Lower lobe of right lung (tissue), 2 donors: Measurements from ENCODE around the gene RFX5. TPM values are rescaled to one million over a fixed set of nuclear protein-coding genes. Genes with fewer than 3 reads are reported as not detected.
A peak's percentile ranks its signal among the peaks of the same experiment; 100 is the strongest.
"Not testable (repeated sequence)": the region's sequence is repeated elsewhere in the genome, so short reads cannot be mapped to it uniquely, and the experiment has no call there.

Experiments used
- ATAC-seq, 2 donors: fragments of 200-7000 bp; cut with Tn5 transposase; one replicate each; pipeline ENCODE4 v1.9.1; 2020 to 2022; ENCODE audit warnings: mild to moderate bottlenecking in 2 of 2, moderate library complexity in 2 of 2
- DNase-seq: peaks from one replicate; pipeline ENCODE4 v3.0.0-alpha.2; 2020
- H3K27ac ChIP-seq: fragments of 200-600 bp; one replicate; pipeline ENCODE4 v1.8.0; 2022
- H3K27me3 ChIP-seq: fragments of 200-600 bp; one replicate; pipeline ENCODE4 v1.8.0; 2022; ENCODE audit warnings: low read depth
- H3K36me3 ChIP-seq: fragments of 200-600 bp; one replicate; pipeline ENCODE4 v1.8.0; 2022; ENCODE audit warnings: mild to moderate bottlenecking
- H3K4me1 ChIP-seq: fragments of 200-600 bp; one replicate; pipeline ENCODE4 v1.8.0; 2022
- H3K4me3 ChIP-seq: fragments of 200-600 bp; one replicate; pipeline ENCODE4 v1.8.0; 2022; ENCODE audit warnings: mild to moderate bottlenecking
- H3K9me3 ChIP-seq: fragments of 200-600 bp; one replicate; pipeline ENCODE4 v1.8.0; 2022
- intact Hi-C: fragments of 100-400 bp; cut with DNase I; formaldehyde crosslinking; loops from one replicate; pipeline ENCODE4 v1.11.0; 2022
- total RNA-seq: library from RNA; stranded (reverse); fragmentation: NEBNext Ultra II Directional; extraction: Animal tissue kit (Norgen Biotek cat#: 25700); gene quantifications from one replicate; pipeline ENCODE4 v1.2.1, GENCODE V29; 2021
- TF ChIP-seq, protein P1 (sequence below): fragments of 200-600 bp; IDR thresholded peaks from one replicate; pipeline ENCODE4 v1.8.0; 2022; ENCODE audit warnings: antibody characterized with exemption, mild to moderate bottlenecking
- donor health status: DM: no; HTN: yes; CAD: no; lungs with severe emphysema.

RFX5 gene
- total RNA-seq, 1 donor from 2014 or later, result 57.6 TPM

DNA sequence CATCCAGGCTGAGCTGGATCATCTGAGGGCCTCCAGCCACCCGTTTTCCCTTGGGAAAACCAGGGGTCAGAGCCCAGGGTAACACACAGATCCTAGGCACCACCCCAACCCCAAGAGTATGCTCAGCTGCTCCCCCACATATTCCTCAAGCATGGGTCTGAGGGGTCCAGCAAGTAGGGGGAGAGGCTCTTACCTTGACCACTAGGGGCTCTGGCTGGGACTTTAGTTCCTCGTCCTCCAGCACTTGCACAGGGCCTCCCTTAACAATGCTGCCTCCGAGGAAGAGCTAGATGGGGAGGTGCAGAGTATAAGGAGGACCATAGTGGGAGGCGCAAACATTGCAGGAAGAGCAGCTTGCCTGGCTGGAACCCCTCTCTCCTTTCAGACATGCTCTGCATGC lies 17.9 kb upstream of the RFX5 start:
- TF ChIP-seq, protein P1, sequence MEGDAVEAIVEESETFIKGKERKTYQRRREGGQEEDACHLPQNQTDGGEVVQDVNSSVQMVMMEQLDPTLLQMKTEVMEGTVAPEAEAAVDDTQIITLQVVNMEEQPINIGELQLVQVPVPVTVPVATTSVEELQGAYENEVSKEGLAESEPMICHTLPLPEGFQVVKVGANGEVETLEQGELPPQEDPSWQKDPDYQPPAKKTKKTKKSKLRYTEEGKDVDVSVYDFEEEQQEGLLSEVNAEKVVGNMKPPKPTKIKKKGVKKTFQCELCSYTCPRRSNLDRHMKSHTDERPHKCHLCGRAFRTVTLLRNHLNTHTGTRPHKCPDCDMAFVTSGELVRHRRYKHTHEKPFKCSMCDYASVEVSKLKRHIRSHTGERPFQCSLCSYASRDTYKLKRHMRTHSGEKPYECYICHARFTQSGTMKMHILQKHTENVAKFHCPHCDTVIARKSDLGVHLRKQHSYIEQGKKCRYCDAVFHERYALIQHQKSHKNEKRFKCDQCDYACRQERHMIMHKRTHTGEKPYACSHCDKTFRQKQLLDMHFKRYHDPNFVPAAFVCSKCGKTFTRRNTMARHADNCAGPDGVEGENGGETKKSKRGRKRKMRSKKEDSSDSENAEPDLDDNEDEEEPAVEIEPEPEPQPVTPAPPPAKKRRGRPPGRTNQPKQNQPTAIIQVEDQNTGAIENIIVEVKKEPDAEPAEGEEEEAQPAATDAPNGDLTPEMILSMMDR, result no peak
- intact Hi-C loops, result no loop called here
- Histone ChIP-seq H3K9me3 (peaks cover 9% of the 10 kb centered on the region), H3K36me3 (peaks cover 71% of the 10 kb centered on the region), H3K4me1 (peaks cover 23% of the 10 kb centered on the region), H3K27me3 (no peaks in the 10 kb centered on the region), H3K27ac (no peak overlapping the region), H3K4me3 (no peak overlapping the region)
- DNase-seq (no peak), ATAC-seq (no peak)

DNA sequence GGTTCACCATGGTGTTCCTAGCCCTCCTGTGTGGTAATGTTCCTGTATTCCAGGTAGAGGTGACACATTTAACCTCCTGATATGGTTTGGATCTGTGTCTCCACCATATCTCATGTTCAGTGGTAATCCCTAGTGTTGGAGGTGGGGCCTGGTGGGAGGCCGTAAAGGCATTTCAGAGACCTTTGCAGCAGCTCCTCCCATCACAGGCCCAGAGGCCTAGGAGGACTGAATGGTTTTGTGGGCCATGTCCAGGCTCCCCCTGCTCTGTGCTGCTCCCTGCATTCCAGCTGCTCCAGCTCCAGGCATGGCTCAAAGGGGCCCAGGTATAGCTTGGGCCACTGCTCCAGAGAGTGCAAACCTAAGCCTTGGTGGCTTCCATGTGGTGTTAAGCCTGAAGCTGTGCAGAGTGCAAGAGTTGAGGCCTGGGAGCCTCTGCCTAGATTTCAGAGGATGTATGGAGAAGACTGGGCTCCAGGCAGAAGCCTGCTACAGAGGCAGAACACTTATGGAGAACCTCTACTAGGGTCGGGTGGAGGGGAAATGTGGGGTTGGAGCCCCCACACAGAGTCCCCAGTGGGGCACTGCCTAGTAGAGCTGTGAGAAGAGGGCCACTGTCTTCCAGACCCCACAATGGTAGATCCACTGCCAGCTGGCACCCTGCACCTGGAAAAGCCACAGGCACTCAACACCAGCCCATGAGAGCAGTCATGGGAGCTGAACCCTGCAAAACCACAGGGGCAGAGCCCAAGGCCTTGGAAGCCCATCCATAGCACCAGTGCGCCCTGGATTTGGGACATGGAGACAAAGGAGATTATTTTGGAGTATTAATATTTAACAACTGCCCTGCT lies 15.5 kb upstream of the RFX5 start:
- Histone ChIP-seq H3K27me3 (no peaks in the 10 kb centered on the region), H3K36me3 (peaks cover 51% of the 10 kb centered on the region), H3K4me3 (no peak overlapping the region), H3K9me3 (peaks cover 9% of the 10 kb centered on the region), H3K4me1 (no peaks in the 10 kb centered on the region), H3K27ac (no peak overlapping the region)
- ATAC-seq, result no peak
- intact Hi-C loops, result no loop called here
- TF ChIP-seq, protein P1, result no peak
- no peak for DNase-seq

DNA sequence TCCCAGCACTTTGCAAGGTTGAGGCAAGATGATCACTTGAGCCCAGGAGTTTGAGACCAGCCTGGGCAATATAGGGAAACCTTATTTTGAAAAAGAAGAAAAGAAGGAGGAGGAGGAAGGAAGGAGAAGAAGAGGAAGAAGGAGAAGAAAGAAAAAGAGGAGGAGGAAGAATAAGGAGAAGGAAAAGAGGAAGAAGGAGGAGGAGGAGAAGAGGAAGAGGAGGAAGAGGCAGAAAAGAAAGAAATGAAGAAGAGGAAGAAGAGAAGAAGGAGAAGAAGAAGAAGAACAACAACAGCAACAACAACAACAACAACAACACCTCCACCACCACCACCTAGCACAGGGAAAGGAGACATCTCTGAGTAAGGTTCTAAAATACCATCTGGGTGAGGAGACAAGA lies 14.8 kb upstream of the RFX5 start:
- peaks cover 9% of the 10 kb centered on the region for H3K9me3 ChIP-seq
- peaks cover 44% of the 10 kb centered on the region for H3K36me3 ChIP-seq
- no peak for ATAC-seq
- no peaks in the 10 kb centered on the region for H3K4me1 ChIP-seq
- H3K27ac ChIP-seq, result no peak overlapping the region
- no peak for DNase-seq
- intact Hi-C loops, result no loop called here
- TF ChIP-seq, protein P1, result no peak
- H3K27me3 ChIP-seq, result no peaks in the 10 kb centered on the region
- no peak overlapping the region for H3K4me3 ChIP-seq

DNA sequence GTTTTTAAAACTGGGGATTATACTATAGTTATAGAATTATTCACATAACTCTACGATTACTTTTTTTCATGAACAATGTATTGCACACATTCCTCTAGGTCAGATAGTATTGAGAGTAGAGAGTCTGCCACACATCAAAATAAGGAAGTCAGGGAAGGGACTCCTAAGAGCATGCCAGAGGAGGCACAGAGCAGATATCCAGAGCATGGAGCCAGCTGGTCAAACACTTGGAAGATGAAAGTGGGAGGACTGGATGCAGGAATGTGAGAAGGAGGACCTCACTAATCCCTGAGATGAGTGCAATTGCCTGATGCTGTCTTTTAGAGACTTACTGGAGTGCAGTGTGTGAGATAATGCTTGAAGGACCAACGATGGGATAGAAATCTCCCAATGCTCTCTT lies 9.6 kb upstream of the RFX5 start:
- Histone ChIP-seq H3K4me1 (no peaks in the 10 kb centered on the region), H3K27me3 (no peaks in the 10 kb centered on the region), H3K36me3 (no peaks in the 10 kb centered on the region), H3K27ac (no peak overlapping the region), H3K9me3 (no peaks in the 10 kb centered on the region), H3K4me3 (no peak overlapping the region)
- TF ChIP-seq, protein P1, result no peak
- intact Hi-C loops, result no loop called here
- no peak for DNase-seq
- ATAC-seq, result peak in 1 of 2 donors; percentile 30

DNA sequence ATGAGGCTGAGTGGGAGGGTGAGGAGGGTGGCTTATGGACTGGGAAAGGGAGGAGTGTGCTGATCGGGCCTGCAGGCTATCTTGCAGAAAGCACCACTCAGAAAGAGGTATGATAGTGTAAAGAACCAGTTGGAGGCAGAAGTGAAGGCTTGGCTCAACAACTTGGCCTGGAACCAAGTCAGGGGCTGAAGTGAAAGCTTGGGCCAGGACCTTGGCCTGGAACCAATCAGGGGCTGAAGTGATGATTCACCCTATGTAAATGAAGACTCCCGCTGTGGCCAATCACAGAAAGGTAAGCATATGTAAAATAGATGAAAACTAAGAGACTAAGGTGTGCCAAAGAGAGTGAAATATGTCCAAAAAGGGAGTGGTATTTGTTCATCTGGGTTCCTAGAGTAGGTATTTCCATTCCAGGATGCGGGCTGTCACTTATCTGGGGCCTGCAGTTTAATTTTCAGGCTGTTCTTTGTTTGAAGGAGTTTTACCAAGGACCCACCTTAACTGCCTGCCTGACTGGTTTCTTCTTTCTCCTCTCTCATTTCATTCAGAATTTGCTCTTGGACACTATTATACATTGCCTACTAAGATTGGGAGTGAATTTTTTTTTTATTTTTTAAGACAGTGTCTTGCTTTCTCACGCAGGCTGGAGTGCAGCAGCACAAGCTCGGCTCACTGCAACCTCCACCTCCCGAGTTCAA lies 5.1 kb upstream of the RFX5 start:
- TF ChIP-seq, protein P1, result no peak
- H3K4me1 ChIP-seq, result peaks cover 6% of the 10 kb centered on the region
- no peaks in the 10 kb centered on the region for H3K9me3 ChIP-seq
- ATAC-seq, result no peak
- H3K4me3 ChIP-seq, result no peak overlapping the region
- H3K27ac ChIP-seq, result no peak overlapping the region
- DNase-seq, result no peak
- H3K27me3 ChIP-seq, result no peaks in the 10 kb centered on the region
- H3K36me3 ChIP-seq, result no peaks in the 10 kb centered on the region
- intact Hi-C loops, result no loop called here

DNA sequence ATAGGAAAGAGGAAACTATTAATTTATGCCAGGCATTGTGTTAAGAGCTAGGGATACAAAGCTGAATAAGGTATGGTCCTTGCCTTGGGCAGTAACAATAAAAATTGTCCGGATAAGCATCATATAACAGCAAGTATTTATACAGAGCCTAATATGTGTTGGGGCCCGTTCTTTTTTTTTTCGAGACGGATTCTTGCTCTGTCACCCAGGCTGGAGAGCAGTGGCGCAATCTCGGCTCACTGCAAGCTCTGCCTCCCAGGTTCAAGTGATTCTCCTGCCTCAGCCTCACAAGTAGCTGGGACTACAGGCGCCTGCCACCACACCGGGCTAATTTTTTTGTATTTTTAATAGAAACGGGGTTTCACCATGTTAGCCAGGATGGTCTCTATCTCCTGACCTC lies 3.3 kb upstream of the RFX5 start:
- H3K36me3 ChIP-seq, H3K9me3 ChIP-seq, H3K27ac ChIP-seq, intact Hi-C loops, ATAC-seq, H3K4me3 ChIP-seq, DNase-seq, H3K27me3 ChIP-seq: not testable (repeated sequence)
- peaks cover 16% of the 10 kb centered on the region for H3K4me1 ChIP-seq
